Stimulated activated CD8-positive, alpha-beta memory T cell treated with anti-CD3 and anti-CD28 coated beads, Interleukin-4, amount 100 ng/mL, for 4 hours (primary cell): Measurements from ENCODE around the gene SUPV3L1.

ENCODE experiments used
- DNase-seq, 2 donors: peaks; one replicate each; pipeline ENCODE4 v3.0.0-alpha.2; 2020; ENCODE audit warnings: low read depth in 2 of 2, low spot score in 1 of 2

The SUPV3L1 gene

DNA sequence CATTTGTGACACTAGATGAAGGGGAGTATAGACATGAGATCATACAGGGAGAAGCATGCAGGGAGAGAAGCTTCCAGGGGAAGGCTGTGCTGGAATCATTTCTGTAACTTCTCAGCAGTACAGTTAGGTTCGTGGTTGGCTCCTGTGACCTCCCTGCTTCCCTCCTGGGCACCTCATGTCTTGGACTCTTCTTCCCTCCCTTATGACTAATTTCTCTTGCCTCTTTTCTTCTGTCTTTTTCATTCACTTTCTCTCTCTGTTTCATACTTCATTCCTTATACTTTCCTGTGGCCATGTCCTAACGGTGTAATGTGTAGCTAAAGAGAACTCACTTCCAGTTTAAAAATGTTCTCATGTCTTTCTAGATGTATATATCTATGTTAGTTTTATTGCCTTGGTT is 21.0 kb downstream of the SUPV3L1 start:
- DNase-seq, result no peak

DNA sequence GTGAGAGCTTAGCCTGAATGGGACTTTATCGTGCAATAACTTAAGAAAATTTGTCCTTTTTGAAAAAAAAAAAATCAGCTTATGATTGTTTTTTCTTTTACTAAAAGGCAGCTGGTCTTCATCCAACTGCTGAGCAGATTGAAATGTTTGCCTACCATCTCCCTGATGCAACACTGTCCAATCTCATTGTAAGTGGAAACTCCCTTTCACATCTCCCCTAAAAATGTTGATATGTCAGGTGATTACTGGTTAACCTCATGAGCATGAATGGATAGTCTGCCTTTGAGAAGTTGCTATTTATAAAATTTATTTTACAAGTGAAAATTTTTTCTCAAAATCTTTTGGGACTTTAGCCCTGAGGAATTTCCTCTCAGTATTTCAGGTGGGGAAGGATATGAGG is 22.3 kb downstream of the SUPV3L1 start:
- DNase-seq, result no peak

DNA sequence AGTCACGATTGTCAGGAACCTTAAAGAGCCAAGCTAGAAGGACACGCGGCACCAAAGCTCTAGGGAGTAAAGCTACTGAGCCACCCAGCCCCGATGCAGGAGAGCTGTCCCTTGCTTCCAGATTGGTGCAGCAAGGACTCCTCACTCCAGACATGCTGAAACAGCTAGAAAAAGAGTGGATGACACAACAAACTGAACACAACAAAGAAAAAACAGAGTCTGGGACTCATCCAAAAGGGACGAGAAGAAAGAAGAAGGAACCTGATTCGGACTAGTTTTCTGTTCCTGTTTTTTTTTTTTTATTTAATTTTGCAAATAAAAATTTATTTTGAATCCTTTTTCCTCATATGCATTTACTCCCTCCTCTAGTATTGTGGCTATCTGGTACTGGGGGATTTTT is 28.7 kb downstream of the SUPV3L1 start:
- DNase-seq, result no peak

DNA sequence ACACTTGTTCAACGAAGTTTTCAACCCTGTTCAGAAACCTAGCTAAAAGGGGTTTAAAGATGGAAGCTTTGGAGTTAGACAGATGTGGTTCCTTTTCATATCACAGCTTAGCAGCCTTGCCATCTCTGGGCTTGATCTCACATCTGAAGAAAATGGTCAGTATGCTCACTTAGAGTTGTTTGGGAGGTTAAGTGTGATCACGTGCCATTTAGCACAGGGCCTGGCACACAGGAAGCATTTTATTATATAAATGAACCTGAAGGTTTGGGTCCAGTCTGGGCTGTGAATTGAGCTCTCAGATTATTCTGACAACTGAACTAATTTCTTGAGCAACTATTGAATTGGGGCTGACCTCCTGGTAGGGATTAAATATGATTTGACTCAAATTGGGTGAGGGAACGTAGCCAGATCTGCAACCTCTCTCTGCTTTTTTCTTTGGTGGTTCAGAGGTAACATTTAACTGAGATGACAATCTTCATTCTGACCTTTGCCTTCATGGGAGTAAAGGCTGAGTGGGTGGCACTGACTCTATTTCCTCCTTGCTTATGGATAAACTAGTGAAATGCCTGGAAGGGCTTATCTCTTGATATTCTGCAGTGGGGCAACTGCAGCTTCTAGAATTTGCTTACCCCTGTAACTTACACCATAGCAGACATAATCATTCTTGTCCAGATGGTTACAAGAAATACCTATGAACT is 29.9 kb downstream of the SUPV3L1 start:
- DNase-seq, result no peak

DNA sequence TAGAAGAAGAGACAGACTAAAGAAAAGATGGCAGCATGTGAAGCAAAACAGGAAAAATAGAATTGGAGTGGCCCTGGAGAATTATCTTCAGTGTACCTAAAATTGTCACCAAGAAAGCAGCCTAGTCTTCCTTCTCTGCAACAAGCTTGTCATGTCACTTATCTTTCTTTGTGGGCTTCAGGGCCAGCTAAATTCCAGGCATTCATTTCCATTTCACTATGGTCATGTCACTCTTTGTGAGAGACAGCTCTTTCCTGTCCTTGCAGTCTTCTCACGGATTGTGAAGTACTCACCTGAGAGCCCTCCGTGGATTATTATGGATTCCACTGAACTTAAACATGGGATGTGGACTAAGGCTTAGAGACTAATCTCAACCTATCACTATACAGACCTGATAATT is 31.1 kb downstream of the SUPV3L1 start:
- no peak for DNase-seq

DNA sequence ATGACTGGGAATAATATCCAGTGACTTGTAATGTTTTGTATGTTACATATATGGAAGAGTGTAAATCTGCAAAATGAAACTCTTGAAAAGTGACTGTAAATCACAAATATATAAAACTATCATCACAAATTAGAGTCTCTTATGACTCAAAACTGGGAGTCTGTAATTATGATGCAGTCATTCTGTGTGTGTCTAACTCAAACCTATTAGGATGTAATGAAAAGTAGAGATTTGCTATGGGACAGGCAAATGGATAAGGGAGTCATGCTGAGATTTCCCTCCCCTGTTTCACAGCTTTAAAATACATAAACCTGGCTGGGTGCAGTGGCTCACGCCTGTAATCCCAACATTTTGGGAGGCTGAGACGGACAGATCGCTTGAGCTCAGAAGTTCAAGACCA is 31.5 kb downstream of the SUPV3L1 start:
- no peak for DNase-seq

DNA sequence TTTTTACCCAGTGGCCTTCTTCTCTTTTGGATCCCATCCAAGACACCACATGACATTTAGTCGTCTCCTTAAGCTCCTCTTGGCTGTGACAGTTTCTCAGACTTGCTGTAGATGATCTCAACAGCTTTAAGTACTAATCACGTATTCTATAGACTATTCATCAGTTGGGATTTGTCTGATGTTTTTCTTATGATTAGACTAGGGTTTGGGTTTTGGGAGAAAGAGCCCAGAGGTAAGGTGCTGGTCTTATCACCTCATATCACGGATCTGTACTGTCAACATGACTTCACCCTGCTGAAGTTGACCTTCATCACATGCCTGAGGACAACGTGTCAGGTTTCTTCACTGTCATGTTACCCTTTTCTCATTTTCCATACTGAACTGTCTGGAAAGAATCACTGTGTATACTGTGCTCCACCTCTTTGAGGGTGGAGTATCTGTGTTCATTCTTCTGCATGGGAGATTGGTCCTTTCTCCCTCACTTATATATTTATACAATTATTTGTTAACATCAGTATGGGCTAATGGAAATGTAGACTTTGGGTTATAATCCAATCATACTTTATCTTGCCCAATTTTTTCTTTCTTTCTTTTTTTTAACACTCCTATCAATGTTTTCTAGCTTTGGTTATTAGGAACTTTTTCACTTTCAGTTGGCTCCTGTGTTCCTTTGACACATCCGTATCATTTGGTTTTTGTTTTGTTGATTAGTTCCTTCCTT is 33.7 kb downstream of the SUPV3L1 start:
- no peak for DNase-seq

DNA sequence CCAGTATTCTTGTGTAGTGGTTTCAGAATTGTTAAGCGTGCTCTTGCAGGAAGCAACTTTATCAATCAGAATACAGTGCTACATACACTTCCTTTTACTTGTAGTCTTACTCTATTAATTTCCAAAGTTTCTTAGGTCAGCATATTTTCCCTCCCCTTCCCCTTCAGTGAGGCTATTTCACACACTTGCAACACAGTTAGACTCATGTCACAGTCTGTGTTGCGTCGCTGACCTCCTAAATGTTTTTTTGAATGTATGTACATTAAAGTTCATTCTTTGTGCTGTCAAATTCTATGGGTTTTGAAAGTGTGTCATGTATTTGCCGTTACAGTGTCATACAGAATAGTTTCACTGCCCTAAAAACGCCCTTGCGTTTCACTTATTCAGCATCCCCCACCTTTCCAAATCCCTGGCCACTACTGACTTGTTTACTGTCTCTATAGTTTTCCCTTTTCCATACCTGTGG is 34.7 kb downstream of the SUPV3L1 start:
- DNase-seq, result no peak

DNA sequence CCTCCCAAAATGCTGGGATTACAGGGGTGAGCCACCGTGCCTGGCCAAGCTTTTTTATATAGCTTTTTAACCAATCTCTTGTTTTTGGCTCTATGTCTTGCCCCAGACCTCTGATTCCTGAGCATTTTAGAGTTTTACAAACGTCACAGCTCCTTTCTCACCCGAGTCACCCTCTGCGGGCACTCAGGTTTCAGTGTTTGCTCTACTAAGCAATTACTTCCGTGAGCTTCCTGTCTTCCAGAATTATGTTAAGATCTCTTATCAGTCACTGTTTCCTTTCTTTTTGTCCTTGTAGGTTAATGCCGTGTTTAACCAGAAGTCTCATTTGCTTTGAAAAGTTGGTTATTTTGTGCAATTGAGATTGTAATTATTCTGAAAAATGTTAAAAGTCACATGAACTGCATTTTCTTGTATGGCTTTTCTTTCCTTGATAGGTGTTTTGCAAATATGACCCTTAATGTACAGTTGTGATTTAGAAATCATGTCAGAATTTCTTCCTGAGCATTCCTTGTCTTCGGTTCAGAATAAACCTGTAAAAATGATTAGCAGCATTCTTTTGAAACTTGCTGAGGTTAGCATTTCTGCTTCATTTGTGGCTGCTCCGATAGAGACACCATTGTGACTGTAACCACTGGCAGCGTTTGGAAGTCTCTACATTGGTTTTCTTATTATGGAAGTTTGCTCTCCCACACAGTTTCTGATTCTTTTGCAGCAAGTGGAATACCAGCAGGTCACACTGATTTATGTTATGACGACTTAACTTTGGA is 35.6 kb downstream of the SUPV3L1 start:
- no peak for DNase-seq

DNA sequence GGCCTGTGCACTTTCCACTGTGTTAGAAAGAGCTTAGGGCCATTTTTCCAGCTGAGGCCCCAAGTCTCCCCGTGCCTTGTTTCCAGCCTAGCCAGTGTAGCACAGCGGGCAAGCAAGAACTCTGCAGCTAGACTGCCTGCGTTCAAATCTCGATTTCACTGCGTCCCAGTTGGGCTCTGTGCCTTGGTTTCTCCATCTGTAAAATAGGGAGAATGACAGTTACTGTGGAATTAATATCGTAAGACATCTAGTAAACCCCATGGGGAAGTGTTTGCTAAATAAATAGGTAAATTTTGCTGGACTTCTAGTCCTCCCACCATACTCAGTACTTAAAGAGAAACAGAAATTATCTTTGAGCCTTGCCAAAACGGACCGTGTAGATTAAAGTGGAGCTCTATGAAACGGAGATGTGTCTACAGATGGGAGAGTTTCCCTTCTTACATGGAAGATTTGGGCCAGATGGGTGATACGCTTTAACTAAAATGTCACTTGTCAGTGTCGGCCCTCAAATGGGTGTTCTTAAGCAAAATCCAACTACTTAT is 36.6 kb downstream of the SUPV3L1 start:
- DNase-seq, result no peak

DNA sequence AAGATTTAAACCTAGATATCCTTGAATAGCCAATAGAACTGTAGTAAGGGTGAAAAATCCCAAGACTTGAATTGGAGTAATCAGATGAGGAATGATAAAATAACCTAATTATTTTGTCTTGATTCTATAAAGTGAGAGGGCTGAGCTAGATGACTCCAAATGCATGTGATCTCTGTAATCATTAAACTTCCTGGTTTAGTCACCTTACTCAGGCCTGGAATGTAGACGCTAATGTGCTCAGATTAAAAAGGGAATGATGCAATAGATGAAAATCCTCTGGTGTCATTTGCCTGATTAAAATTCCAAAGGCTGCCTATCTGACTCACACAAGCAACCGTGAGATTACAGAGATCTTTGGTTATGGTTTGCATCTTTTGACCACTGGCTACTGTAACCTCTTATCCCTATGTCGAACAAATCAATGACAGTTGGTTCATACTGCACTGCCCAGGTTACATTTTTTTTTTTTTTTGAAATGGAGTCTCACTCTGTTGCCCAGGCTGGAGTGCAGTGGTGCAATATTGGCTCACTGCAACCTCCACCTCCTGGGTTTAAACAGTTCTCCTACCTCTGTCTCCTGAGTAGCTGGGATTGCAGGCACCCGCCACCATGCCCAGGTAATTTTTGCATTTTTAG is 37.2 kb downstream of the SUPV3L1 start:
- no peak for DNase-seq

DNA sequence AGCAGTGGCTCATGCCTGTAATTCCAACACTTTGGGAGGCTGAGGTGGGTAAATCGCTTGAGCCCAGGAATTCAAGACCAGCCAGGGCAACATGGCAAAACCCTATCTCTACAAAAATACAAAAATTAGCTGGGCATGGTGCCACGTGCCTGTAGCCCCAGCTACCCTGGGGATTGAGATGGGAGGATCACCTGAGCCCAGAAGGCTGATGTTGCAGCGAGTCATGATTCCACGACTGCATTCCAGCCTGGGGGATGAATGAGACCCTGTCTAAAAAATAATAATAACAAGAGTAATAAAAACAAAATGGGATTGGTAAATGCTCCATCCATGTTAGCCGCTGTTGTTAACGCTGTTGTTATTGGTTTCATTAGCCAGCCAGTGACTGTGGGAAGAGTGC is 38.8 kb downstream of the SUPV3L1 start:
- DNase-seq, result no peak

DNA sequence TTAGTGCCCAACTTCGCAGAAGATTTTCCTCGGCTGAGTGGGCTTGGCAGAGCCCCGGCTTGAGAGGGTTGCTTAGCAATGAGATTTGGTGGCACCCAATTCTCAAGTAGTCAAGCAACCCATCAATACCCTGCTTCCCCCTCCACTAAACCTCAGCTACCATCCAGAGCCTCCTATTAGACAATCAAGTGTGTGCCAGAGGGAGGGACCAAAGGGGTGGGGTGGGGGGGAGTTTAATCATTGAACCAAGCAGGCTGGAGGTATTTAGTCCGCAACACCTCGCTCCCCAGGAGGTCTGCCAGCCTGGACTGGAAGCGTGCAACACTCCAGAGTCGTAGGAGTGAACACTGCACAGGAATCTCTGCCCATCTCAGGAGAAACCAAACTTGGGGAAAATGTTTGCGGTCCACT is 40.0 kb downstream of the SUPV3L1 start, which contains the start of gene HKDC1:
Gene HKDC1, plus strand, starts transcription at position 292 of the 411 bp plus-strand sequence. Its CDS starts 104 bp downstream, at position 396.
- DNase-seq, result no peak

DNA sequence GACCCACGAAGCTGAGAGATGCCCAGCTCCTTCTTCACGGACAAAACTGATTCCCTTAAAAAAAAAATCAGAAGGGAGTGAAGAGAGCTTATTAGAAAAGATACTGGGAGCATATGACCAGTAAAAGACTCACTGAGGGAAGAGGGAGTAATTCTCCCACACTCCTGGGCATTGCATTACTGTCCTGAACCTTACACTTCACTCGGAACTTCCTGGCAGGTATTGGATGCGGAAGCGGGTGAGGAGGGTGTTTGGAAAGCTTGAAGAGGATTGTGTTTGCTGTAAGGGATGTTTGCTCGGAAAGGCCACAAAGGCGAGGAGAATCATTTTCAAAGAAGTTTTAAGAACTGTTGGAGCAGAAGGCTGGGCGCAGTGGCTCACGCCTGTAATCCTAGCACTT is 40.5 kb downstream of the SUPV3L1 start:
- DNase-seq, result no peak

DNA sequence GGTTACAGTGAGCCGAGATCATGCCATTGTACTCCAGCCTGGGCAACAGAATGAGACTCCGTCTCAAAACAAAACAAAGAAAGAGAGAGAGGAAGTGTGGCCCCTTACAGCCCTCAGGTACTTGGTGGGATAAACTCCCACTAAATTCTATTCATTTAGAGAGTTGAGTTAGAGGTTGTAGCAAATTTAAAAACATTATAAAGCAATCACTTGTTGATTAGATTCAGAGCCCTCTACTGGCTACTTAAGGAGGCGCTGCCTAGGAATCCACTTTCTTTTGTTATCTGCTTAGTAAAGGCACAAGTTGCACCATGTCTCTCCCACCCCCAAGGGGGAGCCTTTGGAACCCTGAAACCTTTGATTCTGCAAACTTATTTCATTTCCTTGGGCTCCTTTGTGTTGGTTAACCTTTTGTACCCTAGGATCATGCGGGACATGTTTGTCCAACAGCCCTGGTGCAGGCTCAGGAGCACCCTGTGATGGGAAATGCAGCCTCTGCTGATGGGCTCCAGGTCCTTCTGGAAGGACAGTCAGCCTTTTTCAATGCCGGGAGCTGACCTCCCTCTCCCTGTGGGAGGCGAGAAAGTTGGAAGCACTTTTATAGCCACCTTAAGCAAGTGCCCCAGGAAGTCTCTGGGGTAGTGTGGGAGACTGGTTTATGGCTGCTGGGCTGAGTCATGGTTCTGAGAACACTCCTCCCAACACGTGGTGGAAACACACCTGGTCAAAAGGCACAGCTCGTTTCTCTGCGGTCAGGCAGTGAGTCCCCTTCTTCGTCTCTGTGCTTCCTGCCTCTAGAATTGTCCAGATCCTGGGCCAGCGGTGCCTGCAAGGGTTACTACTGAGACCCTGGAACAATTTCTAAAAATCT is 42.4 kb downstream of the SUPV3L1 start:
- peak; percentile 38 to 64 for DNase-seq

DNA sequence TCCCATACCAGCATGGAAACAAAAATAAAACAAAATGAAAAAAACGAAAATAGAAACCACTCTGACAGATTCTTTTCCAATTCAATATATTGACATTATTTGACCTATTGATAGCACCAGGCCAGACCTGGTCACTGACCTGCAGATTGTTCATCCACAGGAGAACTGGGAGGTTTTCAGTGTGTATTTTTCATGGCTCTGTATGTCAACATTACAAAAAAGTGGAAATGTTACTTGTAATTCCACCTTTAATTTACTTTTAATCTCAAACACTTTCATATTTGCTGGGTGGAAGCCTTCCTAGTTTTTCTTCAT is 43.0 kb downstream of the SUPV3L1 start:
- DNase-seq, result no peak

DNA sequence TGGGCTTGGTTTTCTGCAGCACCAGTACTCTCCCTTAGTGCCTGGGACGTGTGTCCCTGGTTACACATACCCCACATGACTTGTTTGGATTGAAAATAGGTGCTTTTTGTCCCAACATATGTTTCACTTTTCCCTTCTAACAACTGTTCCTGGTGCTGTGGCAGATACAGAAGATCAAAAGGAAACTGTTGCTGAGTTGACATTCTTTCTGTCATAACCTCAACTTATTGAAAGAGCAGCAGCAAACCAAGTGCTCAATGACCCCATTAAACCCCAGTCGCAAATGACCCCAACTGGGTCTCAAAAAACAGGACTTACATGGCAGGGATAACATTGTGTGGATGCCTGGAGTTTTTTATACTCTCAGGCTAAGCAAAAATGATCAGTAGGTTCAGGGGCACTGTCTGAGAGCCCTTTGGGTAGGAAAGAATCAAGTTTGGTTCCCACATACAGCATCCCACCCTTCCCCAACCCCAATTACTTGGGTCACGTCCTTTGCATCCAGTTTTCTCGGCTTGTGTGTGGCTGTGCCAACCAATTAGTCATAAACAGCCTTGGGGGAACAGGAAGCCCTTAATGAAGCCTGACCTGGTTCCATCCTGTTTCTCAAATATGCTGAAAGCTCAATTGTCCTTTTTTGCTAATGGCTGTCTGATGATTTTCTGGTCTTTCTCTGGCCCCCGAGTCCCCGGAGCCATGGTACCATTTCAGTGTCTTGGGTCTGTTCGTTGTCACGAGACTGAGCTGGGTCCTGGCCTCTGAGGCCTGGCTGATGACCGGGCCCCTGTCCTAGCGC is 45.0 kb downstream of the SUPV3L1 start:
- DNase-seq, result no peak

DNA sequence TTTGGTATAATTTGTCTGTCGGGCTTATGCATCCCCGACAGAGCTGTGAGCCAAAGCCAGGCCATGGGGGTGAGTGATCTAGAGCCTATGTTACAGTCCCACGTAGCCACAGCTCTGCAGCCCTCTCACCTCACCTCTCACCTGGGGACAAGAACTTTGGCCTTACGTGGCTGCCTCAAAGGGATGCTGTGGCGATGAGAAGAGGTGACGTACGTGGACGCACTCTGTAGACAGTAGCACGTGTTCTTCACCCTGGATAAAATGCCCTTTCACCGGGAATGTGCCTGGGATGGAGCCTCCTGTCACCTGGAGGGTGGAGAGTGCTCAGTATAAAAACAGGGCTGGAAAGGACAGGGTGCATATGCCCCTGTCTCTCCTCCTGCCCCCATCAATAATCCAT is 45.6 kb downstream of the SUPV3L1 start:
- no peak for DNase-seq

DNA sequence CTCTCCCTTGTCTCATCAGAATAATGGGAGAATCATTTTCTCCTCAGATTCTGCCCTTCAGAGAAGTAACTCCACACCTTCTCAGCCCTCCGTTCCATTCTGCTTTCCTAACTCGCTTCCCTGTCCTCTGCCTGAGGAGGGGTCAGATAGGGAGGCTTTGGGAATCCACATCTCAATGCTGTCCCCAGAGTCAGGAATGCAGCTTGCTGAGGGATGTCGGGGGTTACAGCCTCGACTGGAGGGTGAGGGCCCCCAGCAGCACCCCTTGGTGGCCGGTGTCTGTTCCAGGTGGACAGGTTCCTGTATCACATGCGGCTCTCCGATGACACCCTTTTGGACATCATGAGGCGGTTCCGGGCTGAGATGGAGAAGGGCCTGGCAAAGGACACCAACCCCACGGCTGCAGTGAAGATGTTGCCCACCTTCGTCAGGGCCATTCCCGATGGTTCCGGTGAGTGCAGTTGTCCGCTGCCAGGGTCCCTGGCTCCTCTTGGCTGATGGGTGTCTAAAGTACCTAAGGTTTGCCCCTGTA is 47.0 kb downstream of the SUPV3L1 start:
- no peak for DNase-seq
